Measurements from ENCODE around the gene ITPR3.

The ITPR3 gene

GRCh38 chr6:33620856-33621710 is at the start of gene ITPR3:
TSS of gene ITPR3 (plus strand) at chr6:33621322. CDS start at chr6:33621603, 281 bp downstream.
- peak; percentile 55 to 62 for DNase-seq (ENCODE audit: low read depth in 1 of 2, low spot score in 1 of 2)

GRCh38 chr6:33571637-33572316 is 49.3 kb upstream of the ITPR3 start:
- no peak for DNase-seq (ENCODE audit: low read depth in 1 of 2, low spot score in 1 of 2)

GRCh38 chr6:33575211-33575610 is 45.9 kb upstream of the ITPR3 start:
- no peak for DNase-seq (ENCODE audit: low read depth in 1 of 2, low spot score in 1 of 2)

- DNase-seq (ENCODE audit: low read depth in 1 of 2, low spot score in 1 of 2): no peak
Measured at GRCh38 chr6:33576668-33577067, 44.5 kb upstream of the ITPR3 start.

GRCh38 chr6:33577106-33577535 is 44.0 kb upstream of the ITPR3 start:
- no peak for DNase-seq (ENCODE audit: low read depth in 1 of 2, low spot score in 1 of 2)

- DNase-seq (ENCODE audit: low read depth in 1 of 2, low spot score in 1 of 2): no peak
Measured at GRCh38 chr6:33577718-33578117, 43.4 kb upstream of the ITPR3 start.

- DNase-seq (ENCODE audit: low read depth in 1 of 2, low spot score in 1 of 2): no peak
Measured at GRCh38 chr6:33578164-33578563, 43.0 kb upstream of the ITPR3 start.

- DNase-seq (ENCODE audit: low read depth in 1 of 2, low spot score in 1 of 2): no peak
Measured at GRCh38 chr6:33578588-33579011, 42.5 kb upstream of the ITPR3 start.

GRCh38 chr6:33579828-33580714 is 41.1 kb upstream of the ITPR3 start, which contains the start of gene BAK1:
TSS of gene BAK1 (minus strand) at chr6:33580276. CDS start at chr6:33577604, 2,672 bp downstream.
- peak; percentile 61 to 78 for DNase-seq (ENCODE audit: low read depth in 1 of 2, low spot score in 1 of 2)

- no peak for DNase-seq (ENCODE audit: low read depth in 1 of 2, low spot score in 1 of 2)
Measured at GRCh38 chr6:33581186-33581585, 39.9 kb upstream of the ITPR3 start.

GRCh38 chr6:33583591-33584155 is 37.4 kb upstream of the ITPR3 start:
- DNase-seq (ENCODE audit: low read depth in 1 of 2, low spot score in 1 of 2): no peak

- DNase-seq (ENCODE audit: low read depth in 1 of 2, low spot score in 1 of 2): no peak
Measured at GRCh38 chr6:33584700-33585402, 36.3 kb upstream of the ITPR3 start.

GRCh38 chr6:33585403-33586107 is 35.6 kb upstream of the ITPR3 start:
- DNase-seq (ENCODE audit: low read depth in 1 of 2, low spot score in 1 of 2): peak; percentile 73 to 79

- no peak for DNase-seq (ENCODE audit: low read depth in 1 of 2, low spot score in 1 of 2)
Measured at GRCh38 chr6:33586108-33586640, 34.9 kb upstream of the ITPR3 start.

GRCh38 chr6:33587529-33587928 is 33.6 kb upstream of the ITPR3 start:
- no peak for DNase-seq (ENCODE audit: low read depth in 1 of 2, low spot score in 1 of 2)

GRCh38 chr6:33588894-33589293 is 32.2 kb upstream of the ITPR3 start:
- DNase-seq (ENCODE audit: low read depth in 1 of 2, low spot score in 1 of 2): no peak

- DNase-seq (ENCODE audit: low read depth in 1 of 2, low spot score in 1 of 2): no peak
Measured at GRCh38 chr6:33589392-33589730, 31.8 kb upstream of the ITPR3 start.

GRCh38 chr6:33589731-33590530 is 31.2 kb upstream of the ITPR3 start:
- no peak for DNase-seq (ENCODE audit: low read depth in 1 of 2, low spot score in 1 of 2)

Measured in activated T-helper 1 cell treated with anti-CD3 and anti-CD28 coated beads, Interleukin-2, amount 50 U/mL, for 16 hours (primary cell).